Activated CD8-positive, alpha-beta T cell treated with anti-CD3 and anti-CD28 coated beads, Interleukin-2, amount 10 ng/mL, durations not matched to agents 7 days and 5 days (primary cell): ENCODE measurements around the gene GABRA4. TPM values are rescaled to one million over a fixed set of nuclear protein-coding genes. Genes with fewer than 3 reads are reported as not detected.

Source experiments
- ATAC-seq: fragments of 150-1000 bp; cut with Tn5 transposase; one replicate; pipeline ENCODE4 v1.10.0; 2021; ENCODE audit warnings: moderate library complexity
- CTCF ChIA-PET: fragments of 350-600 bp; sonication (Branson Sonifier 250); formaldehyde crosslinking; loops from one replicate; lab custom pipeline; 2021; ENCODE audit warnings: antibody characterized with exemption; lab: Charles Lee
- POLR2A ChIA-PET: fragments of 350-600 bp; sonication (Branson Sonifier 250); formaldehyde crosslinking; loops from one replicate; lab custom pipeline; 2021; ENCODE audit warnings: antibody characterized with exemption; lab: Charles Lee
- DNase-seq: peaks from one replicate; pipeline ENCODE4 v3.0.0-alpha.2; 2020
- H3K27ac Mint-ChIP-seq: one replicate; pipeline ENCODE4 v1.8.0; 2021; ENCODE audit warnings: mild to moderate bottlenecking, mixed read lengths
- H3K27me3 Mint-ChIP-seq: one replicate; pipeline ENCODE4 v1.8.0; 2021; ENCODE audit warnings: low read depth, mixed read lengths
- H3K36me3 Mint-ChIP-seq: one replicate; pipeline ENCODE4 v1.8.0; 2021; ENCODE audit warnings: low read depth, mixed read lengths
- H3K4me1 Mint-ChIP-seq: one replicate; pipeline ENCODE4 v1.8.0; 2021; ENCODE audit warnings: low read depth, mixed read lengths
- H3K4me3 Mint-ChIP-seq: one replicate; pipeline ENCODE4 v1.8.0; 2021; ENCODE audit warnings: mild to moderate bottlenecking, mixed read lengths
- H3K9me3 Mint-ChIP-seq: one replicate; pipeline ENCODE4 v1.8.0; 2022; ENCODE audit warnings: mixed read lengths; ENCODE audit not compliant: insufficient read depth
- total RNA-seq, 2 experiments: library from RNA; stranded (reverse); gene quantifications; one replicate each; pipeline ENCODE4 v1.2.3, GENCODE V29; 2021

GABRA4 gene
- total RNA-seq, 2 experiments from 2014 or later = not detected

DNA sequence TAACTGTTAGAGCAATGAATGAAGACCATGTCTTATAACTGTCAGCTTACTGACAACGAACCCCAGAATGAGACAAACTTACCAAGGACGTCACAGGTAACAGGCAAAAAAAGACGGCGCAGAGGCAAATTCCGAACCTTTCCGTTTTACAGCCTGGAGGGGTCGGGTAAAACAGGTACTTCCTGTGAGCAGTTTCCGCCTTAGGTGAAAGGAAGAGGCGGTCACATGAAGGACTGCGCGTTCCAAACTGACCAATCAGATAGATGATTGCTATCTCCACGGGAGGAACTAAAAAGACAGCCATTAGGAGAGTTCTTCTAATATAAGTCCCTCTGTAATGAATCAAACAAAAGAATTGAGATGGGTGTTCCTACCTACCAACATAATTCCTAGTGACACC, 84.3 kb downstream of the GABRA4 start, which contains the start of gene COX7B2:
Gene COX7B2 (minus strand): TSS at position 168 of the 400 bp plus-strand sequence. CDS start 174,053 bp downstream, outside the sequence.
- H3K4me1 Mint-ChIP-seq = no peaks in the 10 kb centered on the region
- H3K4me3 Mint-ChIP-seq = no peak within 1 kb of the TSS
- ATAC-seq (no peak), DNase-seq (no peak)
- no peaks in the 10 kb centered on the region for H3K27me3 Mint-ChIP-seq
- POLR2A ChIA-PET = no interaction called here
- H3K36me3 Mint-ChIP-seq = no peaks in the 10 kb centered on the region
- no peaks in the 10 kb centered on the region for H3K9me3 Mint-ChIP-seq
- H3K27ac Mint-ChIP-seq = no peak within 1 kb of the TSS
- CTCF ChIA-PET = no interaction called here

DNA sequence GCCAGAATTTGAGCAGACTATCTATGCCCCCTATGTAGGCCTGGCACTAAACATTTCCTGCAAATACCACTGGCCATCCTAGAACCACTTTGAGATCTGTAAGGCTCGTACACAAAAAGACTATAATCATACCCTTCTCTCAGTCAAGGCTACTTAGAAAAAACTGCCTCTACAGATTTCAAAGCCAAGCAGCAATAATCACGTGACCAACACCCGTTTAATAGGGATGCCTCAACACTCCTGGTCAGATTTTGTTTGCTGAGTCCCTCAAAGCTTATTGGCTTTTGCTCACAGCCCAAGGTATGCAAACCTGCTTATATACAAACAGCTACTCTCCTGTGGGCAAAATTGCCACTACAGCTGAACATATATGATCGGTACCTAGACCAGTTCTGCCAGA, 85.2 kb downstream of the GABRA4 start:
- Mint-ChIP-seq H3K4me3 (no peak overlapping the region), H3K9me3 (no peaks in the 10 kb centered on the region)

DNA sequence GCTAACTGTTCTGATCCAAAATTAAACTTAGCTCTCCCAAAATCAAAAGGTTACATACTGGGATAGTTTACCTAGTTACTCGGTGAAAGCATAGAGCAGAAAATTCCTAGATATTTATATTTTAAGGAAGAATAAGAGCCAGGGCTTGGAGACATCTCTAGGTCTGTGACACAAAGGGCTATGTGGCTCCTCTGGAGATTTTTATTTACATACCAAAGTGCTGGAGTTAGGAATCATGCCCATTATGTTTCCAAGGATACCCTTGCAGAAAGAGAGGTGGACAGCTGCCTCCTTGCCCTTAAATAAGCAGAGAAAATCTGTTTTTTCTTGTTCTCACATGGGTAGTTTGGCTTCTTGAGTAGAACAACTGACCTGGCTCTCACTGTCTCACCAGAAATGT, 93.3 kb downstream of the GABRA4 start:
- DNase-seq (no peak), ATAC-seq (no peak)
- H3K27me3 Mint-ChIP-seq = no peaks in the 10 kb centered on the region
- ChIA-PET CTCF (no interaction called here), POLR2A (no interaction called here)
- no peaks in the 10 kb centered on the region for H3K9me3 Mint-ChIP-seq
- H3K36me3 Mint-ChIP-seq = no peaks in the 10 kb centered on the region
- H3K27ac Mint-ChIP-seq = no peak overlapping the region
- H3K4me3 Mint-ChIP-seq = no peak overlapping the region
- no peaks in the 10 kb centered on the region for H3K4me1 Mint-ChIP-seq

More for the DNA sequence above, 85.2 kb downstream of the GABRA4 start:
- Mint-ChIP-seq H3K27ac (no peak overlapping the region), H3K4me1 (no peaks in the 10 kb centered on the region), H3K27me3 (no peaks in the 10 kb centered on the region), H3K36me3 (no peaks in the 10 kb centered on the region)
- no peak for DNase-seq
- CTCF ChIA-PET = no interaction called here
- POLR2A ChIA-PET = no interaction called here
- no peak for ATAC-seq

DNA sequence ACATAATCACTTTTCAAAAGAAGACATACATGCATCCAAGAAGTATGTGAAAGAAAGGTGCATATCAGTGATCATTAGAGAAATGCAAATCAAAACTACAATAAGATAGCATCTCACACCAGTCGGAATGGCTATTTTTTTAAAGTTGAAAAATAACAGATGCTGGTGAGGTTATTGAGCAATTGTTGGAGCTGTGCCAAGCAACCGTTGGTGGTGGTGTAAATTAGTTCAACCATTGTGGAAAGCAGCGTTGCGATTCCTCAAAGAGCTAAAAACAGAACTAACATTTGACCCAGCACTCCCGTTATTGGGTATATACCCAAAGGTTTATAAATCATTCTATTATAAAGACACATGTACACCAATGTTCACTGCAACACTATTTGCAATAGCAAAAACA, 98.6 kb downstream of the GABRA4 start:
- Mint-ChIP-seq H3K36me3 (no peaks in the 10 kb centered on the region), H3K9me3 (no peaks in the 10 kb centered on the region), H3K27ac (no peak overlapping the region), H3K4me3 (no peak overlapping the region), H3K4me1 (no peaks in the 10 kb centered on the region), H3K27me3 (no peaks in the 10 kb centered on the region)
- ChIA-PET POLR2A (no interaction called here), CTCF (no interaction called here)
- ATAC-seq (no peak), DNase-seq (no peak)

- POLR2A ChIA-PET = no interaction called here
These were observed 103.3 kb downstream of the GABRA4 start for GRCh38 chr4:46890056-46890455.

DNA sequence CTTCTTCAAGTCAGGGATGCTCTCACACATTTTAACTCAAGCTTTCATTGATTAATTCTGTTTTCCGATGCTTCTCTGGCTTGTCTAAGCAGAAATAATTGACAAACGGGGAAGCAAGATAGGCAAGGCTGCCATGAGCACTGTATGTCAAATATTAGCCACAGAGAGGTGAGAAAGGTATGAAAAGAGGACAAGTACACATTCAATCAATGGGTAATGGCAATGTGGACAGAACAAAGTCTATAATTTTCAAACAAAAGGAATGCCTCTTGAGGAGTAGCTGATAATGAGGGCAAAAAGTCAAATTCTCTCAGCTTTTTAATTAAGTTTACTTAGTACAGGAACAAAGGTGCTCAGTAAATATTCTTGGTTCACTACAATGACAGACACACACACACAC, 104.0 kb downstream of the GABRA4 start:
- ChIA-PET CTCF (no interaction called here), POLR2A (no interaction called here)
- DNase-seq (no peak), ATAC-seq (no peak)
- H3K27ac Mint-ChIP-seq = no peak overlapping the region
- no peak overlapping the region for H3K4me3 Mint-ChIP-seq
- H3K9me3 Mint-ChIP-seq = no peaks in the 10 kb centered on the region
- H3K4me1 Mint-ChIP-seq = no peaks in the 10 kb centered on the region
- no peaks in the 10 kb centered on the region for H3K36me3 Mint-ChIP-seq
- no peaks in the 10 kb centered on the region for H3K27me3 Mint-ChIP-seq

More at GRCh38 chr4:46890056-46890455, 103.3 kb downstream of the GABRA4 start:
- DNase-seq (no peak), ATAC-seq (no peak)
- no peaks in the 10 kb centered on the region for H3K4me1 Mint-ChIP-seq
- CTCF ChIA-PET = no interaction called here
- no peaks in the 10 kb centered on the region for H3K9me3 Mint-ChIP-seq
- H3K36me3 Mint-ChIP-seq = no peaks in the 10 kb centered on the region
- no peak overlapping the region for H3K27ac Mint-ChIP-seq
- no peaks in the 10 kb centered on the region for H3K27me3 Mint-ChIP-seq
- H3K4me3 Mint-ChIP-seq = no peak overlapping the region

DNA sequence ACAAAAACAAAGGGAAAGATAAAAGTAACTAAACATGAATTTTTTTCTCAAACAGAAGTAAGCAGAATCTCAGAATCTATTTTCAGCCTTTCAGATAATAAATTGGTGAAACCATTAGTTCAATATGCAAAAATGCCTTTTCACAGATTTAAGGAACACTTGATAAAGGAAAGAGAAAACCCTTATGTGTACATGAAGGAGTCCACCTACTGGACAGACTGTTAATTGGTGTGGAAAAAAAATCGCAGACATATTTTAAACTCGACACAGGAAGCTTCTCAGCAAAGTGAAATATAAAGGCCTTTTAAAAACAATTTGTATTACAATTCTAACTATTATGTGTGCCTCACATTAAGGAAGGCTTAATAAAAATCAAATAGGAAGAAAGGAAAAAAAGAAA, 106.7 kb downstream of the GABRA4 start:
- H3K4me3 Mint-ChIP-seq = no peak overlapping the region
- H3K4me1 Mint-ChIP-seq = no peaks in the 10 kb centered on the region
- CTCF ChIA-PET = no interaction called here
- ATAC-seq (no peak), DNase-seq (no peak)
- H3K9me3 Mint-ChIP-seq = no peaks in the 10 kb centered on the region
- POLR2A ChIA-PET = no interaction called here
- H3K27me3 Mint-ChIP-seq = no peaks in the 10 kb centered on the region
- no peak overlapping the region for H3K27ac Mint-ChIP-seq
- H3K36me3 Mint-ChIP-seq = no peaks in the 10 kb centered on the region

DNA sequence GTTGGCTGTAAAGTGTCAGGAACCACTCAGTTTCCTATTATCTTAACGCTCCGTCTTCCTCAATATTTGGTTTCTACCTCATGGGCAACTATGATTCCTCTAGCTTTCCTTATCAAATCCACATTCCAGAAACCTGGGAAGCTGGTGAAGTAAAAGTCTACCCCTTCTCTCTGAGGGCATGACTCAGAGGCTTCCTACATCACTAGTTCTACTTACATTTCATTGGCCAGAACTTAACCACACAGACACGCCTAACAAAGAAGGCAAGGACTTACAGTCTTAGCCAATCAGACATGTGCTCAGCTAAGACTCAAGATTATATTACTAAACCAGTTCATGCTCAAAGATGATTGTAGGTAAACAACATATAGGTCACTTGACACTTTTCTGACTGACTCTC, 114.7 kb downstream of the GABRA4 start:
- Mint-ChIP-seq H3K27ac (no peak overlapping the region), H3K9me3 (no peaks in the 10 kb centered on the region), H3K4me3 (no peak overlapping the region), H3K27me3 (no peaks in the 10 kb centered on the region), H3K36me3 (no peaks in the 10 kb centered on the region), H3K4me1 (no peaks in the 10 kb centered on the region)
- ChIA-PET POLR2A (no interaction called here), CTCF (no interaction called here)
- DNase-seq (no peak), ATAC-seq (no peak)

DNA sequence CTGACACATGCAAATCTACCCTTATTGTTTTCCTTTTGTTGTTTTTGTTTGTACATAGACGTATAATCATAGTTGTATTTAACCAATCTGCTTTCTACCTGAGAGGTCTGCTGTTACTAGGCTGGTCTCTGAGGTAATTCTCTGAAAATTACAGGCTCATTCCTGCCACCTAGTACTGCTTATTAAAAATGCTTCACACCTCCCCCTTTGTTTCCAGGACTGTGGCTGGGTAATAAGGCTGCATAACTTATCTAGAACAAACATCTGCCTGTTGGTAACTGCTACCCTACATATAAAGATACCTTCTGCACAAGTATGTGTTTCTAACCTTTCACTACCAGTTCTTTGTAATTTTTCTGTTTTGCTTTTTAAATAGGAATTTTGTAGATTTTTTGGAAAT, 118.6 kb downstream of the GABRA4 start:
- H3K27ac Mint-ChIP-seq = no peak overlapping the region
- DNase-seq = no peak
- H3K36me3 Mint-ChIP-seq = no peaks in the 10 kb centered on the region
- no peaks in the 10 kb centered on the region for H3K4me1 Mint-ChIP-seq
- H3K9me3 Mint-ChIP-seq = no peaks in the 10 kb centered on the region
- no peak for ATAC-seq
- H3K4me3 Mint-ChIP-seq = no peak overlapping the region
- POLR2A ChIA-PET = no interaction called here
- no peaks in the 10 kb centered on the region for H3K27me3 Mint-ChIP-seq
- CTCF ChIA-PET = no interaction called here

DNA sequence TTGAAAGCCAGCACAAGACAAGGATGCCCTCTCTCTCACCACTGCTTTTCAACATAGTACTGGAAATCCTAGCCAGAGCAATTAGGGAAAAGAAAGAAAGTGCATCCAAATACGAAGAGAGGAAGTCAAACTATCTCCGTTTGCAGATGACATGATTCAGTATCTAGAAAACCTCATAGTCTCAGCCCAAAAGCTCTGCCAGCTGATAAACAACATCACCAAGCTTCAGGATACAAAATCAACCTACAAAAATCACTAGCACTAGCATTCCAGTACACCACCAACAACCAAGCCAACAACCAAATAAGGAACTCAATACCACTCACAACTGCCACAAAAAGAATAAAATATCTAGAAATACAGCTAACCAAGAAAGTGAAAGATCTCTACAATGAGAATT, 123.0 kb downstream of the GABRA4 start:
- no peaks in the 10 kb centered on the region for H3K4me1 Mint-ChIP-seq
- no peak overlapping the region for H3K4me3 Mint-ChIP-seq
- no peaks in the 10 kb centered on the region for H3K9me3 Mint-ChIP-seq
- H3K36me3 Mint-ChIP-seq = no peaks in the 10 kb centered on the region
- CTCF ChIA-PET = no interaction called here
- ATAC-seq (no peak), DNase-seq (no peak)
- no peaks in the 10 kb centered on the region for H3K27me3 Mint-ChIP-seq
- POLR2A ChIA-PET = no interaction called here
- H3K27ac Mint-ChIP-seq = no peak overlapping the region

Other genes starting within 250 kb of the GABRA4 start
- gene COX7B2, start 84.3 kb downstream of the GABRA4 start, total RNA-seq = not detected
- gene GABRB1, start 38.0 kb upstream of the GABRA4 start, total RNA-seq = not detected